A549 (cell line): ENCODE data around the gene MCU.
"Not testable (repeated sequence)": the region's sequence is repeated elsewhere in the genome, so short reads cannot be mapped to it uniquely, and the experiment has no call there.

Experiments used
- CBX2 ChIP-seq: fragments of 200-600 bp; sonication (generic); IDR thresholded peaks from 2 replicates; pipeline ENCODE4 v1.6.1; 2016; ENCODE audit warnings: low read depth, mild to moderate bottlenecking, borderline replicate concordance
- CTCF ChIP-seq: fragments of >200 bp; sonication (Bioruptor Twin); formaldehyde crosslinking; IDR thresholded peaks from 3 replicates; pipeline ENCODE4 v1.5.1; 2016
- FOSB ChIP-seq: fragments of 250-450 bp; sonication (Bioruptor Pico); IDR thresholded peaks from 2 replicates; pipeline ENCODE4 v1.5.0; 2020; ENCODE audit warnings: mild to moderate bottlenecking, moderate library complexity
- RAD21 ChIP-seq, 2 experiments: fragments of >200 bp in 1 of 2; sonication (Bioruptor Twin) in 1 of 2; formaldehyde crosslinking in 1 of 2; IDR thresholded peaks in 1 of 2; conservative IDR thresholded peaks in 1 of 2; 2 replicates in 1 of 2; 3 replicates in 1 of 2; pipeline ENCODE4 v1.6.1; 2012 to 2018; ENCODE audit warnings: inconsistent platforms in 1 of 2
- RCOR1 ChIP-seq: fragments of 150-350 bp; IDR thresholded peaks from 2 replicates; pipeline ENCODE4 v1.6.1; 2014; ENCODE audit warnings: antibody characterized with exemption, low read length, low read depth
- RFX5 ChIP-seq: fragments of 450-650 bp; IDR thresholded peaks from 2 replicates; pipeline ENCODE4 v1.7.1; 2014; ENCODE audit warnings: antibody characterized with exemption, mild to moderate bottlenecking, moderate library complexity
- USF2 ChIP-seq: fragments of 450-650 bp; IDR thresholded peaks from 2 replicates; pipeline ENCODE4 v1.6.1; 2014; ENCODE audit warnings: antibody characterized with exemption

GRCh38 chr10:72646971-72647370, 45.0 kb upstream of the MCU start:
- TF ChIP-seq RFX5; USF2; FOSB (CRISPR knock-in tag); RAD21 (conservative IDR thresholded peaks at IDR 0.05 in 1 of 2, IDR thresholded peaks at IDR 0.05 in 1 of 2); CBX2; RCOR1; CTCF: not testable (repeated sequence)
